Neutrophil (primary cell): ENCODE data around the gene LSM11.

ENCODE experiments used
- H3K27ac ChIP-seq: fragments of 200-600 bp; sonication (generic); 2 replicates; pipeline ENCODE4 v1.5.1; 2016; ENCODE audit warnings: mild to moderate bottlenecking, moderate library complexity
- H3K27me3 ChIP-seq: fragments of 200-600 bp; sonication (generic); 2 replicates; pipeline ENCODE4 v1.6.0; 2016; ENCODE audit warnings: mild to moderate bottlenecking
- H3K36me3 ChIP-seq: fragments of 200-600 bp; sonication (generic); 2 replicates; pipeline ENCODE4 v1.5.1; 2017
- H3K4me1 ChIP-seq, 2 experiments: fragments of 200-600 bp in 1 of 2; sonication (generic) in 1 of 2; 1 replicate in 1 of 2; 2 replicates in 1 of 2; pipeline versions ENCODE4 v1.5.1 to v1.6.1; 2013 to 2016; ENCODE audit warnings: low read depth in 1 of 2, low read length in 1 of 2, mild to moderate bottlenecking in 1 of 2, moderate library complexity in 1 of 2; ENCODE audit not compliant: control insufficient read depth in 1 of 2, insufficient read depth in 1 of 2
- H3K4me3 ChIP-seq, 2 experiments: fragments of 200-600 bp in 1 of 2; sonication (generic) in 1 of 2; 1 replicate in 1 of 2; 2 replicates in 1 of 2; pipeline ENCODE4 v1.5.1; 2013 to 2016; ENCODE audit warnings: low read depth in 1 of 2, low read length in 1 of 2, mild to moderate bottlenecking in 1 of 2, moderate library complexity in 1 of 2
- H3K9me3 ChIP-seq: fragments of 200-600 bp; sonication (generic); 2 replicates; pipeline ENCODE4 v1.5.1; 2016
- CTCF ChIP-seq: fragments of 200-600 bp; sonication (generic); IDR thresholded peaks from 2 replicates; pipeline ENCODE4 v1.5.1; 2016; ENCODE audit warnings: antibody characterized with exemption

The LSM11 gene

GRCh38 chr5:157739388-157740228 is 3.9 kb upstream of the LSM11 start:
- Histone ChIP-seq H3K36me3 (no peaks in the 10 kb centered on the region), H3K9me3 (no peaks in the 10 kb centered on the region), H3K4me3 (no peak overlapping the region), H3K27ac (no peak overlapping the region), H3K27me3 (no peaks in the 10 kb centered on the region), H3K4me1 (peaks cover 12% of the 10 kb centered on the region in 2 experiments)
- TF ChIP-seq CTCF = no peak

GRCh38 chr5:157740229-157740610 is 3.3 kb upstream of the LSM11 start:
- H3K4me3 ChIP-seq = no peak overlapping the region
- TF ChIP-seq CTCF = no peak
- H3K36me3 ChIP-seq = no peaks in the 10 kb centered on the region
- no peak overlapping the region for H3K27ac ChIP-seq
- H3K4me1 ChIP-seq = peaks cover 14 to 16% of the 10 kb centered on the region in 2 experiments
- H3K27me3 ChIP-seq = no peaks in the 10 kb centered on the region
- H3K9me3 ChIP-seq = no peaks in the 10 kb centered on the region

GRCh38 chr5:157741131-157741530 is 2.4 kb upstream of the LSM11 start:
- Histone ChIP-seq H3K27ac (no peak overlapping the region), H3K4me1 (peaks cover 14 to 16% of the 10 kb centered on the region in 2 experiments)
- no peak for TF ChIP-seq CTCF

GRCh38 chr5:157744051-157745011 is 819 bp downstream of the LSM11 start:
- H3K4me3 ChIP-seq = peak overlapping the region; percentile 65 to 85
- peak overlapping the region; percentile 62 for H3K27ac ChIP-seq

More at GRCh38 chr5:157741131-157741530, 2.4 kb upstream of the LSM11 start:
- Histone ChIP-seq H3K4me3 (no peak overlapping the region), H3K9me3 (no peaks in the 10 kb centered on the region), H3K36me3 (no peaks in the 10 kb centered on the region), H3K27me3 (no peaks in the 10 kb centered on the region)

More at GRCh38 chr5:157744051-157745011, 819 bp downstream of the LSM11 start:
- no peaks in the 10 kb centered on the region for H3K9me3 ChIP-seq
- peaks cover 14 to 16% of the 10 kb centered on the region in 2 experiments for H3K4me1 ChIP-seq
- no peak for TF ChIP-seq CTCF
- no peaks in the 10 kb centered on the region for H3K27me3 ChIP-seq
- H3K36me3 ChIP-seq = no peaks in the 10 kb centered on the region
